Tibial nerve (tissue), 4 donors: Measurements from ENCODE around the gene KIN. TPM values are rescaled to one million over a fixed set of nuclear protein-coding genes. Genes with fewer than 3 reads are reported as not detected.

Experiments used
- DNase-seq, 2 donors: peaks; one replicate each; pipeline ENCODE4 v3.0.0-alpha.2; 2019; ENCODE audit warnings: low spot score in 2 of 2
- H3K27ac ChIP-seq, 4 donors: fragments of 200-600 bp; sonication (generic) in 3 of 4; one replicate each; pipeline ENCODE4 v1.5.1; 2017 to 2019; ENCODE audit warnings: mild to moderate bottlenecking in 1 of 4
- H3K27me3 ChIP-seq, 2 donors: fragments of 200-600 bp; sonication (generic) in 1 of 2; one replicate each; pipeline versions ENCODE4 v1.5.1 to v1.6.0; 2017 to 2019
- H3K36me3 ChIP-seq, 3 donors: fragments of 200-600 bp; sonication (generic); one replicate each; pipeline ENCODE4 v1.5.1; 2018 to 2019
- H3K4me1 ChIP-seq, 4 donors: fragments of 200-600 bp; sonication (generic) in 3 of 4; one replicate each; pipeline ENCODE4 v1.5.1; 2017 to 2019
- H3K4me3 ChIP-seq, 4 donors: fragments of 200-600 bp; sonication (generic) in 3 of 4; one replicate each; pipeline ENCODE4 v1.5.1; 2017 to 2019; ENCODE audit warnings: mild to moderate bottlenecking in 1 of 4, moderate library complexity in 1 of 4
- H3K9me3 ChIP-seq, 4 donors: fragments of 200-600 bp; sonication (generic) in 3 of 4; one replicate each; pipeline ENCODE4 v1.5.1; 2017 to 2019
- EP300 ChIP-seq, 2 donors: sonication (generic); formaldehyde crosslinking; IDR thresholded peaks; one replicate each; pipeline ENCODE4 v1.6.1; 2017; ENCODE audit warnings: antibody characterized with exemption in 2 of 2, mild to moderate bottlenecking in 1 of 2
- POLR2A ChIP-seq, 2 donors: fragments of 450-650 bp; IDR thresholded peaks; one replicate each; pipeline ENCODE4 v1.6.1; 2017; ENCODE audit warnings: antibody characterized with exemption in 2 of 2, mild to moderate bottlenecking in 2 of 2, moderate library complexity in 2 of 2
- WGBS, 2 donors: methylation state at CpG; one replicate each; pipeline ENCODE4 v1.1.5; 2018; 5-methylcytosine and 5-hydroxymethylcytosine counted together
- total RNA-seq, 4 donors: library from RNA; depleted of rRNA; stranded (reverse); fragments of >200 nt; gene quantifications; one replicate each; pipeline ENCODE4 v1.1.0, GENCODE V29; 2016
- TF ChIP-seq, protein P1 (sequence below), 5 experiments: fragments of 200-600 bp in 3 of 5; fragments of 450-650 bp in 2 of 5; sonication (generic) in 3 of 5; IDR thresholded peaks; one replicate each; pipeline ENCODE4 v1.5.1; 2016 to 2019; ENCODE audit warnings: antibody characterized with exemption in 5 of 5, mild to moderate bottlenecking in 3 of 5, moderate library complexity in 2 of 5

KIN gene
- total RNA-seq, 4 donors from 2014 or later = 6.9 to 9.2 (median 7.7) TPM

GRCh38 chr10:7704071-7705016, 83.4 kb downstream of the KIN start:
- peaks cover 0 to 6% of the 10 kb centered on the region in 2 donors for H3K27me3 ChIP-seq
- 90 to 91% methylated on average over 8 of the region's 8 CpGs for WGBS, 2 donors
- no peak overlapping the region for H3K27ac ChIP-seq
- H3K4me1 ChIP-seq = no peaks in the 10 kb centered on the region
- no peak overlapping the region for H3K4me3 ChIP-seq
- H3K36me3 ChIP-seq = no peaks in the 10 kb centered on the region
- H3K9me3 ChIP-seq = no peaks in the 10 kb centered on the region
- TF ChIP-seq EP300 (IDR thresholded peaks at IDR 0.05) (no peak), POLR2A (IDR thresholded peaks at IDR 0.05) (no peak)
- TF ChIP-seq, protein P1, sequence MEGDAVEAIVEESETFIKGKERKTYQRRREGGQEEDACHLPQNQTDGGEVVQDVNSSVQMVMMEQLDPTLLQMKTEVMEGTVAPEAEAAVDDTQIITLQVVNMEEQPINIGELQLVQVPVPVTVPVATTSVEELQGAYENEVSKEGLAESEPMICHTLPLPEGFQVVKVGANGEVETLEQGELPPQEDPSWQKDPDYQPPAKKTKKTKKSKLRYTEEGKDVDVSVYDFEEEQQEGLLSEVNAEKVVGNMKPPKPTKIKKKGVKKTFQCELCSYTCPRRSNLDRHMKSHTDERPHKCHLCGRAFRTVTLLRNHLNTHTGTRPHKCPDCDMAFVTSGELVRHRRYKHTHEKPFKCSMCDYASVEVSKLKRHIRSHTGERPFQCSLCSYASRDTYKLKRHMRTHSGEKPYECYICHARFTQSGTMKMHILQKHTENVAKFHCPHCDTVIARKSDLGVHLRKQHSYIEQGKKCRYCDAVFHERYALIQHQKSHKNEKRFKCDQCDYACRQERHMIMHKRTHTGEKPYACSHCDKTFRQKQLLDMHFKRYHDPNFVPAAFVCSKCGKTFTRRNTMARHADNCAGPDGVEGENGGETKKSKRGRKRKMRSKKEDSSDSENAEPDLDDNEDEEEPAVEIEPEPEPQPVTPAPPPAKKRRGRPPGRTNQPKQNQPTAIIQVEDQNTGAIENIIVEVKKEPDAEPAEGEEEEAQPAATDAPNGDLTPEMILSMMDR (IDR thresholded peaks at IDR 0.05) = no peak
- DNase-seq = no peak

DNA sequence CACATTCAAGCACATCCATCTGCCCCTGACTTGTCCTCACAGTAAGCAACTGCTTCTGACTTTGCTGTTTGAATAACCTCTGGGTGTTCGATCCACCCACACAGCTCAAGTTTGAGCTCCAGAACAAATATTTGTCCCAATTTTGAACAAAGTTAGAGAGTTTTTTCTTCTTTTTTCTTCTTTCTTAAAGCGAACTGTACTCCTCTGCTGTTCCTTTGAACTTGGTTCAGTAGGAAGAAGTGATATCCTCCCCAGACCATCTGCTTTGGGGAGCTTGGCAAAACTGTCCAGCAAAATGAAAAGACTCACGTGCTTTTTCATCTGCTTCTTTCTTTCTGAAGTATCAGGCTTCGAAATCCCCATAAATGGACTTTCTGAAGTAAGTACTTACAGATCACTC, 84.7 kb downstream of the KIN start, which contains the start of gene ITIH2:
ITIH2 (plus strand) TSS at position 177 of the 400 bp plus-strand sequence; CDS start at position 296, 119 bp downstream.
- H3K36me3 ChIP-seq = no peaks in the 10 kb centered on the region
- no peaks in the 10 kb centered on the region for H3K9me3 ChIP-seq
- no peak within 1 kb of the TSS for H3K27ac ChIP-seq
- 30 to 31% methylated on average over 4 of the region's 4 CpGs for WGBS, 2 donors
- TF ChIP-seq EP300 (IDR thresholded peaks at IDR 0.05) = no peak
- TF ChIP-seq, protein P1 (IDR thresholded peaks at IDR 0.05) = no peak
- TF ChIP-seq POLR2A (IDR thresholded peaks at IDR 0.05) = no peak
- peaks cover 0 to 6% of the 10 kb centered on the region in 2 donors for H3K27me3 ChIP-seq
- no peak within 1 kb of the TSS for H3K4me3 ChIP-seq
- DNase-seq = no peak
- H3K4me1 ChIP-seq = no peaks in the 10 kb centered on the region

- Histone ChIP-seq H3K36me3 (no peaks in the 10 kb centered on the region), H3K27me3 (peaks cover 0 to 2% of the 10 kb centered on the region in 2 donors), H3K27ac (no peak overlapping the region), H3K4me3 (no peak overlapping the region), H3K4me1 (no peaks in the 10 kb centered on the region), H3K9me3 (no peaks in the 10 kb centered on the region)
- TF ChIP-seq POLR2A (IDR thresholded peaks at IDR 0.05) (no peak), EP300 (IDR thresholded peaks at IDR 0.05) (no peak)
- TF ChIP-seq, protein P1 (IDR thresholded peaks at IDR 0.05) = no peak
- WGBS, 2 donors = 77 to 82% methylated on average over 4 of the region's 4 CpGs
- DNase-seq = no peak
Measured at GRCh38 chr10:7702288-7702812, 85.4 kb downstream of the KIN start.

DNA sequence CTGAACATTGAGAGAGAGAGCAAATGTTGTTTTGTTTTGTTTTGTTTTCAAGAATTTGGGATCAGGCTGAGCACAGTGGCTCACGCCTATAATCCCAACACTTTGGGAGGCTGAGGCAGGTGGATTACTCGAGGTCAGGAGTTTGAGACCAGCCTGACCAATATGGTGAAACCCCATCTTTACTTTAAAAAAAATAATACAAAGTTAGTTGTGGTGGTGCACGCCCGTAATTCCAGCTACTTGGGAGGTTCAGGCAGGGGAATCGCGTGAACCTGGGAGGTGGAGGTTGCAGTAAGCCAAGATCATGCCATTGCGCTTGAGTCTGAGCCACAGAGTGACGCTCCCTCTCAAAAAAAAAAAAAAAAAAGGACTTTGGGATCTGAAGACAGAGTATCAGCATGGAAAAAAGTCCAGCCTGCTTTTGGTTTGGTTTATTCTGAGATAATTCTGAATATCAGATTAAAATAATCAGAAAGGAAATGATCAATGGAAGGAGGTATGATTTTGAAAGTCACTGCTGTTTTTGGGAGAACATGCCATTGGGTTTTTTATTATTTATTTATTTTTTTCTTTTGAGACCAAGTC, 86.5 kb downstream of the KIN start:
- Histone ChIP-seq H3K27ac (no peak overlapping the region), H3K9me3 (no peaks in the 10 kb centered on the region), H3K4me3 (no peak overlapping the region), H3K4me1 (no peaks in the 10 kb centered on the region), H3K27me3 (no peaks in the 10 kb centered on the region), H3K36me3 (no peaks in the 10 kb centered on the region)
- no peak for DNase-seq
- 86 to 93% methylated on average over 8 of the region's 8 CpGs for WGBS, 2 donors
- no peak for TF ChIP-seq EP300 (IDR thresholded peaks at IDR 0.05)
- TF ChIP-seq POLR2A (IDR thresholded peaks at IDR 0.05) = no peak

Other genes with a start within 250 kb of the KIN start
- gene ITIH5, start 121.0 kb downstream of the KIN start, total RNA-seq = 10 to 100 TPM; 20.7 to 86.4 (median 26.9) TPM
- not detected for gene ITIH2, start 84.7 kb downstream of the KIN start, total RNA-seq
- 100 to 1,000 TPM; 138 to 224 (median 171) TPM for gene ATP5F1C, start 184 bp upstream of the KIN start, total RNA-seq
- gene TAF3, start 30.5 kb upstream of the KIN start, total RNA-seq = 10 to 100 TPM; 11.7 to 12.6 (median 12.4) TPM